ENCODE results near the gene SLC23A3.

DNA sequence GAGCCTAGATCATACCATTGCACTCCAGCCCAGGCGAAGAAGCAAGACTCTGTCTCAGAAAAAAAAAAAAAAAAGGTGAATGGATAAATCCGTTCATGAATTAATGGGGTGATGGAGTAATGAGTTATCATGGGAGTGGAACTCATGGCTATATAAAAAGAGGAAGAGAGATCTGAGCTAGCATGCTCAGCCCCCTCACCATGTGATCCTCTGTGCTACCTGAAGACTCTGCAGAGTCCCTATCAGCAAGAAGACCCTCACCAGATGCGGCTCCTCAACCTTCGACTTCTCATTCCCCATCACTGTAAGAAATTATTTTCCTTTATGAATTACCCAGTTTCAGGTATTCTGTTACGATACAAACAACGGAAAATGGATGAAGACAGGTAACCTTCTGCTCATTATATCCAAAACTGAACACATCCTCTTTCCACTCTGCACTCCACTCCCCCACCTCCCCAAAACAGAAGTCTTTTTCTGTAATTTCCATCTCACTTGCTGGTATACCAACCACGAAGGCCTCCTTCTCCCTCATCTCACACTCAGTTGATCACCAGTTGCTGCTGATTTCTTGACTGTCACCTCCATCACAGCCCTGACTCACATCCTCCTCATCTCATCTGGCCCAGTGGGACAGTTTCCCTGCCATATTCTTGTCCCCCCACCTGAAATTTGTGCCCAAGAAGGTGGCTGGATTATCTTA is 17.1 kb upstream of the SLC23A3 start:
- TF ChIP-seq, protein P1, sequence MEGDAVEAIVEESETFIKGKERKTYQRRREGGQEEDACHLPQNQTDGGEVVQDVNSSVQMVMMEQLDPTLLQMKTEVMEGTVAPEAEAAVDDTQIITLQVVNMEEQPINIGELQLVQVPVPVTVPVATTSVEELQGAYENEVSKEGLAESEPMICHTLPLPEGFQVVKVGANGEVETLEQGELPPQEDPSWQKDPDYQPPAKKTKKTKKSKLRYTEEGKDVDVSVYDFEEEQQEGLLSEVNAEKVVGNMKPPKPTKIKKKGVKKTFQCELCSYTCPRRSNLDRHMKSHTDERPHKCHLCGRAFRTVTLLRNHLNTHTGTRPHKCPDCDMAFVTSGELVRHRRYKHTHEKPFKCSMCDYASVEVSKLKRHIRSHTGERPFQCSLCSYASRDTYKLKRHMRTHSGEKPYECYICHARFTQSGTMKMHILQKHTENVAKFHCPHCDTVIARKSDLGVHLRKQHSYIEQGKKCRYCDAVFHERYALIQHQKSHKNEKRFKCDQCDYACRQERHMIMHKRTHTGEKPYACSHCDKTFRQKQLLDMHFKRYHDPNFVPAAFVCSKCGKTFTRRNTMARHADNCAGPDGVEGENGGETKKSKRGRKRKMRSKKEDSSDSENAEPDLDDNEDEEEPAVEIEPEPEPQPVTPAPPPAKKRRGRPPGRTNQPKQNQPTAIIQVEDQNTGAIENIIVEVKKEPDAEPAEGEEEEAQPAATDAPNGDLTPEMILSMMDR (IDR thresholded peaks at IDR 0.05) = no peak
- TF ChIP-seq POLR2A (IDR thresholded peaks at IDR 0.05) = no peak
